HepG2 (cell line): ENCODE results near the gene CTNNBIP1. TPM values are rescaled to one million over a fixed set of nuclear protein-coding genes. Genes with fewer than 3 reads are reported as not detected.

ENCODE experiments used
- ATAC-seq: fragments of 200-7000 bp; cut with Tn5 transposase; 3 replicates; pipeline ENCODE4 v1.9.1; 2020; ENCODE audit warnings: mild to moderate bottlenecking, moderate library complexity
- BruUV-seq: library from RNA; stranded (reverse); fragments of 400-500 nt; replicated peaks from 2 replicates; lab custom pipeline; 2021; lab: Mats Ljungman, UMichigan
- CTCF ChIA-PET: fragments of 300-600 bp; formaldehyde crosslinking; extraction: SDS; loops from one replicate; lab custom pipeline; 2021; ENCODE audit warnings: low total read pairs, inconsistent platforms, low intra/inter-chr PET ratio; lab: Yijun Ruan, JAX
- POLR2A ChIA-PET: fragments of 350-600 bp; sonication (Branson Sonifier 250); formaldehyde crosslinking; loops from one replicate; lab custom pipeline; 2020; ENCODE audit warnings: antibody characterized with exemption, inconsistent platforms; lab: Yijun Ruan, JAX
- DNase-seq: peaks from one replicate; pipeline ENCODE4 v3.0.0-alpha.2; 2015; ENCODE audit warnings: low spot score
- FAIRE-seq: peaks from 3 replicates; lab custom pipeline; 2011; peaks lifted over from hg19 to GRCh38; lab: Jason Lieb, UNC
- H2AFZ ChIP-seq: one replicate; pipeline ENCODE4 v1.6.1; 2011; ENCODE audit warnings: low read length, inconsistent platforms
- H3K27ac ChIP-seq: fragments of 300-600 bp; 3 replicates; pipeline ENCODE4 v1.8.0; 2011; ENCODE audit warnings: mixed run types, mild to moderate bottlenecking, mixed read lengths, low read length, inconsistent platforms; ENCODE audit not compliant: insufficient read depth; ENCODE audit errors: extremely low read length
- H3K27me3 ChIP-seq, 2 experiments: fragments of 200-600 bp in 1 of 2; 2 replicates in 1 of 2; 3 replicates in 1 of 2; pipeline versions ENCODE4 v1.6.0 to v1.8.0; 2011; ENCODE audit warnings: low read length in 2 of 2, mild to moderate bottlenecking in 2 of 2, moderate library complexity in 2 of 2, inconsistent platforms in 1 of 2; ENCODE audit not compliant: insufficient read depth in 2 of 2, control insufficient read depth in 1 of 2
- H3K36me3 ChIP-seq, 2 experiments: fragments of 200-600 bp in 1 of 2; replicated peaks in 1 of 2; 2 replicates in 1 of 2; 3 replicates in 1 of 2; pipeline versions ENCODE4 v1.5.1 to v1.8.0; 2011; ENCODE audit warnings: low read length in 2 of 2, inconsistent platforms in 1 of 2; ENCODE audit not compliant: insufficient read depth in 2 of 2, control insufficient read depth in 1 of 2
- H3K4me1 ChIP-seq: 2 replicates; pipeline ENCODE4 v1.5.1; 2012; ENCODE audit warnings: low read length, inconsistent platforms; ENCODE audit not compliant: insufficient read depth
- H3K4me2 ChIP-seq: 2 replicates; pipeline ENCODE4 v1.6.0; 2011; ENCODE audit warnings: low read depth, low read length, inconsistent platforms
- H3K4me3 ChIP-seq, 3 experiments: fragments of 200-600 bp in 1 of 3; sonication (generic), shearing (Covaris generic) in 1 of 3; replicated peaks in 1 of 3; 2 replicates each; pipeline ENCODE4 v1.5.1; 2011 to 2016; ENCODE audit warnings: low read length in 3 of 3, inconsistent platforms in 2 of 3, low read depth in 2 of 3, mild to moderate bottlenecking in 2 of 3, control low read depth in 1 of 3, mixed read lengths in 1 of 3; ENCODE audit not compliant: insufficient read depth in 1 of 3
- H3K79me2 ChIP-seq: one replicate; pipeline ENCODE4 v1.6.1; 2011; ENCODE audit warnings: low read length, inconsistent platforms; ENCODE audit not compliant: insufficient read depth
- H3K9ac ChIP-seq: 2 replicates; pipeline ENCODE4 v1.6.0; 2011; ENCODE audit warnings: mild to moderate bottlenecking, low read depth, low read length, inconsistent platforms; ENCODE audit not compliant: insufficient read depth
- H3K9me3 ChIP-seq: 2 replicates; pipeline ENCODE4 v1.5.1; 2012; ENCODE audit warnings: mild to moderate bottlenecking, low read length
- H4K20me1 ChIP-seq: 2 replicates; pipeline ENCODE4 v1.6.0; 2011; ENCODE audit warnings: inconsistent platforms, mild to moderate bottlenecking, low read length, moderate library complexity; ENCODE audit not compliant: insufficient read depth
- BRF2 ChIP-seq: sonication (generic); formaldehyde crosslinking; IDR thresholded peaks from 2 replicates; pipeline ENCODE4 v1.8.1; 2022; ENCODE audit warnings: mild to moderate bottlenecking, missing genetic modification reagents
- DMTF1 ChIP-seq: sonication (generic); formaldehyde crosslinking; IDR thresholded peaks from 2 replicates; pipeline ENCODE4 v1.4.0; 2020; ENCODE audit warnings: mild to moderate bottlenecking, missing genetic modification reagents
- ERF ChIP-seq: IDR thresholded peaks from 2 replicates; pipeline ENCODE4 v1.6.1; 2018; ENCODE audit warnings: missing biosample characterization, missing genetic modification reagents
- NFE2L2 ChIP-seq: fragments of 150-350 bp; IDR thresholded peaks from 2 replicates; pipeline ENCODE4 v1.6.1; 2014; ENCODE audit warnings: low read length
- POLR2AphosphoS2 ChIP-seq: IDR thresholded peaks from 2 replicates; pipeline ENCODE4 v1.6.1; 2011; ENCODE audit warnings: low read depth, low read length, improper control_type of control experiment
- SRSF1 ChIP-seq: fragments of 200-400 bp; formaldehyde crosslinking; optimal IDR thresholded peaks from 2 replicates; pipeline ENCODE3; 2017; ENCODE audit warnings: mild to moderate bottlenecking, low read depth, low read length, moderate library complexity
- ZNF850 ChIP-seq: sonication (generic); formaldehyde crosslinking; conservative IDR thresholded peaks from 2 replicates; pipeline ENCODE4 v1.9.0; 2021; ENCODE audit warnings: mild to moderate bottlenecking, missing genetic modification reagents
- WGBS: methylation state at CpG from one replicate; pipeline ENCODE4 v1.1.6; 2017; ENCODE audit warnings: low lambda C conversion rate; 5-methylcytosine and 5-hydroxymethylcytosine counted together
- in situ Hi-C: cut with HindIII; loops from 2 replicates; pipeline ENCODE4 v1.10.0; 2017; ENCODE audit warnings: low pct_unique_long_range_greater_than_20kb; ENCODE audit not compliant: extremely low pct_ligation_motif_present
- intact Hi-C: fragments of 100-400 bp; cut with micrococcal nuclease; formaldehyde crosslinking; loops from one replicate; pipeline ENCODE4 v1.10.0; 2022; ENCODE audit not compliant: unreplicated experiment
- polyA plus RNA-seq, 8 experiments: library from polyadenylated mRNA; depleted of rRNA in 3 of 8; stranded (reverse) in 7 of 8; unstranded in 1 of 8; fragments of >200 nt; fragmentation: Illumina TruSeq in 4 of 8; extraction: Trizol in 4 of 8; gene quantifications; 2 replicates each; pipeline versions ENCODE4 v1.2.1 to v1.2.3, GENCODE V29; 2011 to 2016; ENCODE audit warnings: low read depth in 4 of 8, missing spikeins in 1 of 8, mixed read lengths in 1 of 8; ENCODE audit not compliant: insufficient read depth in 1 of 8
- total RNA-seq, 5 experiments: library from RNA; depleted of rRNA; stranded (reverse); fragments of >200 nt; fragmentation: Illumina TruSeq; extraction: Trizol; gene quantifications; 2 replicates each; pipeline ENCODE4 v1.2.3, GENCODE V29; 2016; ENCODE audit warnings: low read depth in 1 of 5
- TF ChIP-seq, protein P1 (sequence below): sonication (generic); formaldehyde crosslinking; IDR thresholded peaks from 2 replicates; pipeline ENCODE4 v1.4.0; 2020; ENCODE audit warnings: mild to moderate bottlenecking, missing genetic modification reagents, borderline replicate concordance
- TF ChIP-seq, protein P2 (sequence below): sonication (generic); formaldehyde crosslinking; IDR thresholded peaks from 2 replicates; pipeline ENCODE4 v1.5.0; 2020; ENCODE audit warnings: missing genetic modification reagents

Gene CTNNBIP1
- total and polyA plus RNA-seq, 2 of the 13 experiments (the other 11 are each of a cell fraction or from before 2014, with no cell fraction given) = 71.7 to 83.0 TPM

GRCh38 chr1:9848022-9848421 is 62.0 kb downstream of the CTNNBIP1 start (continued):
- TF ChIP-seq DMTF1 (no peak), NFE2L2 (no peak), BRF2 (no peak), SRSF1 (no peak)
- TF ChIP-seq, protein P1, sequence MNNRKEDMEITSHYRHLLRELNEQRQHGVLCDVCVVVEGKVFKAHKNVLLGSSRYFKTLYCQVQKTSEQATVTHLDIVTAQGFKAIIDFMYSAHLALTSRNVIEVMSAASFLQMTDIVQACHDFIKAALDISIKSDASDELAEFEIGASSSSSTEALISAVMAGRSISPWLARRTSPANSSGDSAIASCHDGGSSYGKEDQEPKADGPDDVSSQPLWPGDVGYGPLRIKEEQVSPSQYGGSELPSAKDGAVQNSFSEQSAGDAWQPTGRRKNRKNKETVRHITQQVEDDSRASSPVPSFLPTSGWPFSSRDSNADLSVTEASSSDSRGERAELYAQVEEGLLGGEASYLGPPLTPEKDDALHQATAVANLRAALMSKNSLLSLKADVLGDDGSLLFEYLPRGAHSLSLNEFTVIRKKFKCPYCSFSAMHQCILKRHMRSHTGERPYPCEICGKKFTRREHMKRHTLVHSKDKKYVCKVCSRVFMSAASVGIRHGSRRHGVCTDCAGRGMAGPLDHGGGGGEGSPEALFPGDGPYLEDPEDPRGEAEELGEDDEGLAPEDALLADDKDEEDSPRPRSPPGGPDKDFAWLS (CRISPR knock-in tag) = no peak

- Histone ChIP-seq H3K36me3 (peaks cover 7 to 23% of the 10 kb centered on the region in 2 experiments; a peak in 4 of 5 replicates), H3K9me3 (no peaks in the 10 kb centered on the region), H3K27ac (no peak overlapping the region), H3K27me3 (no peaks in the 10 kb centered on the region), H3K4me2 (no peak overlapping the region), H3K4me3 (no peak overlapping the region)
- in situ Hi-C loops = no loop called here
- no peak for ATAC-seq
- no peak for DNase-seq
- no peak for FAIRE-seq
- TF ChIP-seq POLR2AphosphoS2 (no peak), ERF (CRISPR knock-in tag) (no peak), ZNF850 (no peak)
- TF ChIP-seq, protein P2, sequence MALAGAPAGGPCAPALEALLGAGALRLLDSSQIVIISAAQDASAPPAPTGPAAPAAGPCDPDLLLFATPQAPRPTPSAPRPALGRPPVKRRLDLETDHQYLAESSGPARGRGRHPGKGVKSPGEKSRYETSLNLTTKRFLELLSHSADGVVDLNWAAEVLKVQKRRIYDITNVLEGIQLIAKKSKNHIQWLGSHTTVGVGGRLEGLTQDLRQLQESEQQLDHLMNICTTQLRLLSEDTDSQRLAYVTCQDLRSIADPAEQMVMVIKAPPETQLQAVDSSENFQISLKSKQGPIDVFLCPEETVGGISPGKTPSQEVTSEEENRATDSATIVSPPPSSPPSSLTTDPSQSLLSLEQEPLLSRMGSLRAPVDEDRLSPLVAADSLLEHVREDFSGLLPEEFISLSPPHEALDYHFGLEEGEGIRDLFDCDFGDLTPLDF (CRISPR knock-in tag) = no peak
- TF ChIP-seq, all 625 proteins: peak for 0
- intact Hi-C loops = loop anchor here (5.0 kb wide), 1 partner anchor 750 kb away; no protein-coding TSS in a partner anchor
- WGBS = 90% methylated on average over 2 of the region's 2 CpGs
- Histone ChIP-seq H2AFZ (no peak overlapping the region), H3K79me2 (no peaks in the 10 kb centered on the region), H3K4me1 (peaks cover 7% of the 10 kb centered on the region), H4K20me1 (0 out of 2 replicates have a peak, but pooled peaks cover under 1% of the 10 kb centered on the region), H3K9ac (no peak overlapping the region)
- CTCF ChIA-PET = no interaction called here
- no TSS peak for BruUV-seq
- POLR2A ChIA-PET = no interaction called here
Measured at GRCh38 chr1:9847269-9847668, 62.8 kb downstream of the CTNNBIP1 start.
